ENCODE data around the gene TNFRSF14.

The TNFRSF14 gene

GRCh38 chr1:2594641-2595131 lies 38.5 kb downstream of the TNFRSF14 start:
- POLR2A ChIA-PET = no interaction called here
- CTCF ChIA-PET = no interaction called here
- no peak for TF ChIP-seq CTCF (IDR thresholded peaks at IDR 0.05; ENCODE audit: control extremely low read depth, extremely low read depth, low read depth, missing control alignments)
- DNase-seq (ENCODE audit: extremely low spot score) = no peak

- TF ChIP-seq CTCF (IDR thresholded peaks at IDR 0.05; ENCODE audit: control extremely low read depth, extremely low read depth, low read depth, missing control alignments) = no peak
- POLR2A ChIA-PET = no interaction called here
- no peak for DNase-seq (ENCODE audit: extremely low spot score)
- CTCF ChIA-PET = no interaction called here
Observed at GRCh38 chr1:2595261-2595811, 39.2 kb downstream of the TNFRSF14 start.

GRCh38 chr1:2595812-2596529 lies 39.8 kb downstream of the TNFRSF14 start:
- no peak for TF ChIP-seq CTCF (IDR thresholded peaks at IDR 0.05; ENCODE audit: control extremely low read depth, extremely low read depth, low read depth, missing control alignments)
- POLR2A ChIA-PET = no interaction called here
- CTCF ChIA-PET = no interaction called here
- DNase-seq (ENCODE audit: extremely low spot score) = no peak

- no peak for DNase-seq (ENCODE audit: extremely low spot score)
- no peak for TF ChIP-seq CTCF (IDR thresholded peaks at IDR 0.05; ENCODE audit: control extremely low read depth, extremely low read depth, low read depth, missing control alignments)
- ChIA-PET CTCF (no interaction called here), POLR2A (no interaction called here)
Observed at GRCh38 chr1:2596530-2597333, 40.6 kb downstream of the TNFRSF14 start.

GRCh38 chr1:2597441-2598328 lies 41.5 kb downstream of the TNFRSF14 start:
- CTCF ChIA-PET = no interaction called here
- POLR2A ChIA-PET = interaction anchor here (0.6 kb wide), 1 partner anchor 49 kb away, joined by 4 read pairs; no protein-coding TSS in a partner anchor
- TF ChIP-seq CTCF (IDR thresholded peaks at IDR 0.05; ENCODE audit: control extremely low read depth, extremely low read depth, low read depth, missing control alignments) = no peak

More at GRCh38 chr1:2597441-2598328, 41.5 kb downstream of the TNFRSF14 start:
- DNase-seq (ENCODE audit: extremely low spot score) = no peak

Data from GM10248 (cell line).